Measurements from ENCODE around the gene TRIM71.
A peak's percentile ranks its signal among the peaks of the same experiment; 100 is the strongest.

TRIM71 gene

DNA sequence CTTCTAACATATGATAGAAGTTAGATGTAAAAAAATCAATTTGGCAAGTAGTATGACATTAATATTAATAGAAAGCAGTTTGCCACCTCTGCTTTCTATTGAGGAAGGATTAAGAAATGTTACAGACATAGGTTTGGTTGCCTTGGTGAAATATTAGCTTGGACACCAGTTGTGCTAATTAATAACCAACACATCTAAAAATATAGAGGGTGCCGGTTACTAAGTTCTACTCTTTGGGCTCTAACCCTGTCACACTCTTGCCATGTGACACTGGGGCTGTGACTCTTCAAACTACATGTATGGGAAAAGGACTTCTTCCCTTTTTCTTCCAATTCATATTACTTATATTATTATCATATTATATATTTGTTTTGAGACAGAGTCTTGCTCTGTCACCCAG is 64.4 kb downstream of the TRIM71 start:
- Histone ChIP-seq H3K4me3 (ENCODE audit: low read depth in 1 of 2, low read length in 2 of 2) (no peak overlapping the region), H2AFZ (ENCODE audit: low read depth, low read length) (no peak overlapping the region), H3K79me2 (ENCODE audit: insufficient read depth, low read length) (no peaks in the 10 kb centered on the region), H3K9ac (ENCODE audit: low read depth, low read length) (no peak overlapping the region), H3K4me2 (ENCODE audit: insufficient read depth, low read length) (no peak overlapping the region), H3K36me3 (ENCODE audit: insufficient read depth, low read length) (no peaks in the 10 kb centered on the region), H4K20me1 (ENCODE audit: insufficient read depth, low read length) (no peaks in the 10 kb centered on the region), H3K27me3 (ENCODE audit: insufficient read depth, low read length, poor library complexity) (no peaks in the 10 kb centered on the region), H3K27ac (ENCODE audit: low read length) (no peak overlapping the region), H3K4me1 (ENCODE audit: insufficient read depth, low read length) (no peaks in the 10 kb centered on the region), H3K9me3 (ENCODE audit: insufficient read depth, low read length, severe bottlenecking) (no peaks in the 10 kb centered on the region)
- ATAC-seq (ENCODE audit: insufficient read depth, low read depth) (no peak), DNase-seq (no peak)
- TF ChIP-seq, protein P1, sequence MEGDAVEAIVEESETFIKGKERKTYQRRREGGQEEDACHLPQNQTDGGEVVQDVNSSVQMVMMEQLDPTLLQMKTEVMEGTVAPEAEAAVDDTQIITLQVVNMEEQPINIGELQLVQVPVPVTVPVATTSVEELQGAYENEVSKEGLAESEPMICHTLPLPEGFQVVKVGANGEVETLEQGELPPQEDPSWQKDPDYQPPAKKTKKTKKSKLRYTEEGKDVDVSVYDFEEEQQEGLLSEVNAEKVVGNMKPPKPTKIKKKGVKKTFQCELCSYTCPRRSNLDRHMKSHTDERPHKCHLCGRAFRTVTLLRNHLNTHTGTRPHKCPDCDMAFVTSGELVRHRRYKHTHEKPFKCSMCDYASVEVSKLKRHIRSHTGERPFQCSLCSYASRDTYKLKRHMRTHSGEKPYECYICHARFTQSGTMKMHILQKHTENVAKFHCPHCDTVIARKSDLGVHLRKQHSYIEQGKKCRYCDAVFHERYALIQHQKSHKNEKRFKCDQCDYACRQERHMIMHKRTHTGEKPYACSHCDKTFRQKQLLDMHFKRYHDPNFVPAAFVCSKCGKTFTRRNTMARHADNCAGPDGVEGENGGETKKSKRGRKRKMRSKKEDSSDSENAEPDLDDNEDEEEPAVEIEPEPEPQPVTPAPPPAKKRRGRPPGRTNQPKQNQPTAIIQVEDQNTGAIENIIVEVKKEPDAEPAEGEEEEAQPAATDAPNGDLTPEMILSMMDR (IDR thresholded peaks at IDR 0.05; ENCODE audit: borderline replicate concordance, extremely low read depth, low read length, poor library complexity, severe bottlenecking), result no peak
- no peak for TF ChIP-seq EZH2 (IDR thresholded peaks at IDR 0.05; ENCODE audit: borderline replicate concordance, low read depth, low read length, severe bottlenecking)

GRCh38 chr3:32882603-32883025 is 64.8 kb downstream of the TRIM71 start:
- H3K4me1 ChIP-seq (ENCODE audit: insufficient read depth, low read length), result no peaks in the 10 kb centered on the region
- DNase-seq (no peak), ATAC-seq (ENCODE audit: insufficient read depth, low read depth) (peak; percentile 80)
- TF ChIP-seq EZH2 (IDR thresholded peaks at IDR 0.05; ENCODE audit: borderline replicate concordance, low read depth, low read length, severe bottlenecking), result no peak
- TF ChIP-seq, protein P1 (IDR thresholded peaks at IDR 0.05; ENCODE audit: borderline replicate concordance, extremely low read depth, low read length, poor library complexity, severe bottlenecking), result no peak
- no peak overlapping the region for H2AFZ ChIP-seq (ENCODE audit: low read depth, low read length)
- no peak overlapping the region for H3K27ac ChIP-seq (ENCODE audit: low read length)
- H4K20me1 ChIP-seq (ENCODE audit: insufficient read depth, low read length), result no peaks in the 10 kb centered on the region
- H3K9ac ChIP-seq (ENCODE audit: low read depth, low read length), result no peak overlapping the region
- H3K79me2 ChIP-seq (ENCODE audit: insufficient read depth, low read length), result no peaks in the 10 kb centered on the region
- no peaks in the 10 kb centered on the region for H3K27me3 ChIP-seq (ENCODE audit: insufficient read depth, low read length, poor library complexity)
- H3K9me3 ChIP-seq (ENCODE audit: insufficient read depth, low read length, severe bottlenecking), result no peaks in the 10 kb centered on the region
- H3K4me3 ChIP-seq (ENCODE audit: low read depth in 1 of 2, low read length in 2 of 2), result no peak overlapping the region
- H3K36me3 ChIP-seq (ENCODE audit: insufficient read depth, low read length), result no peaks in the 10 kb centered on the region
- H3K4me2 ChIP-seq (ENCODE audit: insufficient read depth, low read length), result no peak overlapping the region

- Histone ChIP-seq H3K4me1 (ENCODE audit: insufficient read depth, low read length) (no peaks in the 10 kb centered on the region), H3K36me3 (ENCODE audit: insufficient read depth, low read length) (no peaks in the 10 kb centered on the region), H3K4me2 (ENCODE audit: insufficient read depth, low read length) (no peak overlapping the region), H2AFZ (ENCODE audit: low read depth, low read length) (no peak overlapping the region), H3K27me3 (ENCODE audit: insufficient read depth, low read length, poor library complexity) (no peaks in the 10 kb centered on the region), H3K9ac (ENCODE audit: low read depth, low read length) (no peak overlapping the region), H4K20me1 (ENCODE audit: insufficient read depth, low read length) (no peaks in the 10 kb centered on the region), H3K9me3 (ENCODE audit: insufficient read depth, low read length, severe bottlenecking) (no peaks in the 10 kb centered on the region), H3K79me2 (ENCODE audit: insufficient read depth, low read length) (no peaks in the 10 kb centered on the region), H3K27ac (ENCODE audit: low read length) (no peak overlapping the region), H3K4me3 (ENCODE audit: low read depth in 1 of 2, low read length in 2 of 2) (no peak overlapping the region)
- TF ChIP-seq, protein P1 (IDR thresholded peaks at IDR 0.05; ENCODE audit: borderline replicate concordance, extremely low read depth, low read length, poor library complexity, severe bottlenecking), result no peak
- DNase-seq (no peak), ATAC-seq (ENCODE audit: insufficient read depth, low read depth) (no peak)
Observed at GRCh38 chr3:32883817-32884216, 66.0 kb downstream of the TRIM71 start.

DNA sequence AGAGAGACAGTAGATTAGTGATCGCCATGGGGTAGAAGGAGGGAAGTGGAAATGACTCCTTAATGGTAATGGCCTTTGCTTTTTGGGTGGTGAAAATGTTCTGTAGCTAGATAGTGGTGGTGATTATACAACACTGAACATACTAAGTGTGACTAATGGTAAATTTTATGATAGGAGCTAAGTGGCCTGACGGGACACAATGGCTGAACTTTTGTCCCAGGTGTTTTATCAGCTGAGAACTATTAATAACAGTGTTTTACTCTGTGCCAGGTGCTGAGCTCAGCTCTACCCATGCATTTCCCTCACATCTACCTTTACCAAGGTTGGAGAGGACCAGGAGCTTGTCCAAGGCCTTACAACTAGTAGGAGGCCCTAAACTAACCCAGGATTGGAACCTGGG is 66.8 kb downstream of the TRIM71 start:
- Histone ChIP-seq H3K4me1 (ENCODE audit: insufficient read depth, low read length) (no peaks in the 10 kb centered on the region), H3K79me2 (ENCODE audit: insufficient read depth, low read length) (no peaks in the 10 kb centered on the region), H2AFZ (ENCODE audit: low read depth, low read length) (no peak overlapping the region), H3K9ac (ENCODE audit: low read depth, low read length) (no peak overlapping the region), H3K9me3 (ENCODE audit: insufficient read depth, low read length, severe bottlenecking) (no peaks in the 10 kb centered on the region), H4K20me1 (ENCODE audit: insufficient read depth, low read length) (no peaks in the 10 kb centered on the region), H3K4me2 (ENCODE audit: insufficient read depth, low read length) (no peak overlapping the region), H3K4me3 (ENCODE audit: low read depth in 1 of 2, low read length in 2 of 2) (no peak overlapping the region), H3K36me3 (ENCODE audit: insufficient read depth, low read length) (no peaks in the 10 kb centered on the region), H3K27ac (ENCODE audit: low read length) (no peak overlapping the region), H3K27me3 (ENCODE audit: insufficient read depth, low read length, poor library complexity) (no peaks in the 10 kb centered on the region)
- ATAC-seq (ENCODE audit: insufficient read depth, low read depth) (no peak), DNase-seq (no peak)
- no peak for TF ChIP-seq EZH2 (IDR thresholded peaks at IDR 0.05; ENCODE audit: borderline replicate concordance, low read depth, low read length, severe bottlenecking)
- TF ChIP-seq, protein P1 (IDR thresholded peaks at IDR 0.05; ENCODE audit: borderline replicate concordance, extremely low read depth, low read length, poor library complexity, severe bottlenecking), result no peak

Data from DND-41 (cell line).